ENCODE measurements around the gene NPIPB2.

- TF ChIP-seq, protein P1, sequence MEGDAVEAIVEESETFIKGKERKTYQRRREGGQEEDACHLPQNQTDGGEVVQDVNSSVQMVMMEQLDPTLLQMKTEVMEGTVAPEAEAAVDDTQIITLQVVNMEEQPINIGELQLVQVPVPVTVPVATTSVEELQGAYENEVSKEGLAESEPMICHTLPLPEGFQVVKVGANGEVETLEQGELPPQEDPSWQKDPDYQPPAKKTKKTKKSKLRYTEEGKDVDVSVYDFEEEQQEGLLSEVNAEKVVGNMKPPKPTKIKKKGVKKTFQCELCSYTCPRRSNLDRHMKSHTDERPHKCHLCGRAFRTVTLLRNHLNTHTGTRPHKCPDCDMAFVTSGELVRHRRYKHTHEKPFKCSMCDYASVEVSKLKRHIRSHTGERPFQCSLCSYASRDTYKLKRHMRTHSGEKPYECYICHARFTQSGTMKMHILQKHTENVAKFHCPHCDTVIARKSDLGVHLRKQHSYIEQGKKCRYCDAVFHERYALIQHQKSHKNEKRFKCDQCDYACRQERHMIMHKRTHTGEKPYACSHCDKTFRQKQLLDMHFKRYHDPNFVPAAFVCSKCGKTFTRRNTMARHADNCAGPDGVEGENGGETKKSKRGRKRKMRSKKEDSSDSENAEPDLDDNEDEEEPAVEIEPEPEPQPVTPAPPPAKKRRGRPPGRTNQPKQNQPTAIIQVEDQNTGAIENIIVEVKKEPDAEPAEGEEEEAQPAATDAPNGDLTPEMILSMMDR (IDR thresholded peaks at IDR 0.05): no peak
- no peak for TF ChIP-seq POLR2A (IDR thresholded peaks at IDR 0.05)
These were observed 46.6 kb upstream of the NPIPB2 start for GRCh38 chr16:11988258-11988978.
